Natural killer cell (primary cell): Measurements from ENCODE around the gene TUBG2. TPM values are rescaled to one million over a fixed set of nuclear protein-coding genes. Genes with fewer than 3 reads are reported as not detected.

Experiments used
- total RNA-seq, 4 donors: library from RNA; stranded (reverse); fragments of 120-200 nt in 1 of 4; gene quantifications; one replicate each; pipeline versions ENCODE4 v1.2.3 to v1.2.4, GENCODE V29; 2013 to 2022

TUBG2 gene
- total RNA-seq, 3 donors from 2014 or later (not counting 1 experiment from before 2014, with no cell fraction given) = 7.8 to 14.2 (median 9.6) TPM

Other genes with a start within 250 kb of the TUBG2 start
- gene CAVIN1, start 236.0 kb upstream of the TUBG2 start, total RNA-seq = under 1 TPM in 2 of 3 donors, not detected in 1; 0.11 to 0.20 TPM
- gene ATP6V0A1, start 200.4 kb upstream of the TUBG2 start, total RNA-seq = 10 to 100 TPM in 1 of 3 donors, 1 to 10 TPM in 2; 4.8 to 33.5 (median 7.5) TPM
- 10 to 100 TPM; 34.8 to 44.3 (median 36.4) TPM for gene NAGLU, start 123.0 kb upstream of the TUBG2 start, total RNA-seq
- 1 to 10 TPM in 2 of 3 donors, under 1 TPM in 1; 0.68 to 1.6 (median 1.2) TPM for gene HSD17B1, start 106.4 kb upstream of the TUBG2 start, total RNA-seq
- 10 to 100 TPM; 61.1 to 67.8 (median 62.3) TPM for gene COASY, start 97.1 kb upstream of the TUBG2 start, total RNA-seq
- 10 to 100 TPM; 38.9 to 58.2 (median 42.6) TPM for gene MLX, start 92.2 kb upstream of the TUBG2 start, total RNA-seq
- gene PSMC3IP, start 81.6 kb upstream of the TUBG2 start, total RNA-seq = 1 to 10 TPM; 5.0 to 6.2 (median 5.7) TPM
- gene RETREG3, start 49.9 kb upstream of the TUBG2 start, total RNA-seq = 100 to 1,000 TPM in 2 of 3 donors, 10 to 100 TPM in 1; 76.0 to 114 (median 101) TPM
- gene TUBG1, start 49.6 kb upstream of the TUBG2 start, total RNA-seq = 10 to 100 TPM in 2 of 3 donors, 1 to 10 TPM in 1; 9.7 to 16.5 (median 13.0) TPM
- gene PLEKHH3, start 17.7 kb downstream of the TUBG2 start, total RNA-seq = 1 to 10 TPM in 1 of 3 donors, under 1 TPM in 2; 0.14 to 1.8 (median 0.26) TPM
- 1 to 10 TPM; 1.2 to 2.6 (median 1.2) TPM for gene CCR10, start 22.6 kb downstream of the TUBG2 start, total RNA-seq
- under 1 TPM; 0.33 to 0.85 (median 0.39) TPM for gene CNTNAP1, start 23.2 kb downstream of the TUBG2 start, total RNA-seq
- gene EZH1, start 85.8 kb downstream of the TUBG2 start, total RNA-seq = 10 to 100 TPM; 68.8 to 92.7 (median 74.1) TPM
- gene RAMP2, start 101.9 kb downstream of the TUBG2 start, total RNA-seq = not detected
- 10 to 100 TPM; 39.9 to 46.4 (median 41.5) TPM for gene VPS25, start 114.2 kb downstream of the TUBG2 start, total RNA-seq
- gene WNK4, start 121.3 kb downstream of the TUBG2 start, total RNA-seq = under 1 TPM in 2 of 3 donors, not detected in 1; 0.09 to 0.13 TPM
- gene COA3, start 139.4 kb downstream of the TUBG2 start, total RNA-seq = 10 to 100 TPM; 12.9 to 19.3 (median 13.1) TPM
- gene CNTD1, start 139.6 kb downstream of the TUBG2 start, total RNA-seq = not detected
- gene BECN1, start 165.0 kb downstream of the TUBG2 start, total RNA-seq = 100 to 1,000 TPM; 148 to 164 (median 150) TPM
- 10 to 100 TPM; 82.8 to 92.5 (median 90.6) TPM for gene PSME3, start 174.1 kb downstream of the TUBG2 start, total RNA-seq
- gene AOC2, start 185.3 kb downstream of the TUBG2 start, total RNA-seq = 1 to 10 TPM; 3.0 to 3.9 (median 3.5) TPM
- 1 to 10 TPM in 1 of 3 donors, under 1 TPM in 2; 0.52 to 1.0 (median 0.73) TPM for gene AOC3, start 191.9 kb downstream of the TUBG2 start, total RNA-seq
- gene G6PC1, start 241.5 kb downstream of the TUBG2 start, total RNA-seq = not detected